Liver (tissue), 9 donors: Measurements from ENCODE around the gene PPFIA1. TPM values are rescaled to one million over a fixed set of nuclear protein-coding genes. Genes with fewer than 3 reads are reported as not detected.

ENCODE experiments used
- DNase-seq: peaks from one replicate; pipeline ENCODE4 v3.0.0-alpha.2; 2017; ENCODE audit warnings: low spot score
- H3K27ac ChIP-seq, 2 donors: one replicate each; pipeline ENCODE4 v1.7.0; 2013; ENCODE audit warnings: inconsistent platforms in 2 of 2, low read length in 2 of 2, control low read depth in 1 of 2, low read depth in 1 of 2, mild to moderate bottlenecking in 1 of 2
- H3K27me3 ChIP-seq, 4 donors: one replicate each; pipeline versions ENCODE4 v1.6.1 to v1.7.0; 2013; ENCODE audit warnings: low read length in 3 of 4, inconsistent platforms in 1 of 4, mild to moderate bottlenecking in 1 of 4, moderate library complexity in 1 of 4; ENCODE audit not compliant: control insufficient read depth in 4 of 4, insufficient read depth in 4 of 4
- H3K36me3 ChIP-seq, 4 donors: one replicate each; pipeline versions ENCODE4 v1.6.1 to v1.7.0; 2013; ENCODE audit warnings: low read length in 3 of 4, mild to moderate bottlenecking in 3 of 4, low read depth in 1 of 4, moderate library complexity in 1 of 4; ENCODE audit not compliant: control insufficient read depth in 4 of 4, insufficient read depth in 3 of 4
- H3K4me1 ChIP-seq, 4 donors: one replicate each; pipeline versions ENCODE4 v1.6.1 to v1.7.0; 2013; ENCODE audit warnings: low read length in 3 of 4, mild to moderate bottlenecking in 3 of 4, moderate library complexity in 1 of 4; ENCODE audit not compliant: control insufficient read depth in 4 of 4, insufficient read depth in 4 of 4
- H3K4me3 ChIP-seq, 3 donors: one replicate each; pipeline versions ENCODE4 v1.6.1 to v1.7.0; 2013; ENCODE audit warnings: low read length in 3 of 3, control low read depth in 1 of 3, low read depth in 1 of 3, mild to moderate bottlenecking in 1 of 3
- H3K9ac ChIP-seq, 2 donors: one replicate each; pipeline ENCODE4 v1.7.0; 2013; ENCODE audit warnings: low read length in 2 of 2, mild to moderate bottlenecking in 2 of 2, moderate library complexity in 2 of 2, control low read depth in 1 of 2, low read depth in 1 of 2
- H3K9me3 ChIP-seq, 4 donors: one replicate each; pipeline versions ENCODE4 v1.6.1 to v1.7.0; 2013; ENCODE audit warnings: low read length in 3 of 4; ENCODE audit not compliant: control insufficient read depth in 4 of 4
- EGR1 ChIP-seq, 2 donors: IDR thresholded peaks; 2 replicates each; pipeline ENCODE4 v1.6.1; 2016 to 2018; ENCODE audit warnings: antibody characterized with exemption in 2 of 2, low read depth in 2 of 2
- FOXA1 ChIP-seq: IDR thresholded peaks from 2 replicates; pipeline ENCODE4 v1.6.1; 2016; ENCODE audit warnings: antibody characterized with exemption
- FOXA2 ChIP-seq: IDR thresholded peaks from 2 replicates; pipeline ENCODE4 v1.6.1; 2016; ENCODE audit warnings: antibody characterized with exemption
- GABPA ChIP-seq, 2 donors: IDR thresholded peaks in 1 of 2; conservative IDR thresholded peaks in 1 of 2; 2 replicates each; pipeline ENCODE4 v1.6.1; 2016; ENCODE audit warnings: antibody characterized with exemption in 2 of 2, mild to moderate bottlenecking in 1 of 2, moderate library complexity in 1 of 2
- HNF4G ChIP-seq: IDR thresholded peaks from 2 replicates; pipeline ENCODE4 v1.6.1; 2016; ENCODE audit warnings: antibody characterized with exemption
- JUND ChIP-seq, 2 donors: IDR thresholded peaks; 2 replicates each; pipeline ENCODE4 v1.6.1; 2016; ENCODE audit warnings: antibody characterized with exemption in 2 of 2
- NR2F2 ChIP-seq: IDR thresholded peaks from 2 replicates; pipeline ENCODE4 v1.6.1; 2016; ENCODE audit warnings: antibody characterized with exemption
- RAD21 ChIP-seq, 2 donors: IDR thresholded peaks; 2 replicates each; pipeline ENCODE4 v1.6.1; 2016; ENCODE audit warnings: antibody characterized with exemption in 2 of 2, mild to moderate bottlenecking in 2 of 2
- SP1 ChIP-seq: IDR thresholded peaks from 2 replicates; pipeline ENCODE4 v1.6.1; 2018; ENCODE audit warnings: antibody characterized with exemption, mild to moderate bottlenecking
- TAF1 ChIP-seq: conservative IDR thresholded peaks from 2 replicates; pipeline ENCODE4 v1.6.1; 2016; ENCODE audit warnings: antibody characterized with exemption, mild to moderate bottlenecking
- WGBS: extraction: QIAGEN DNeasy Blood & Tissue Kit; methylation state at CpG from one replicate; pipeline ENCODE4 v1.1.7; 2013; 5-methylcytosine and 5-hydroxymethylcytosine counted together
- polyA plus RNA-seq, 2 donors: library from polyadenylated mRNA; stranded (reverse) in 1 of 2; unstranded in 1 of 2; fragments of 200-250 nt in 1 of 2; fragments of >200 nt in 1 of 2; fragmentation: Nextera tagmentation in 1 of 2; extraction: Ambion mirVana in 1 of 2; gene quantifications; one replicate each; pipeline versions ENCODE4 v1.2.1 to v1.2.3, GENCODE V29; 2013 to 2015
- total RNA-seq, 2 donors: library from RNA; depleted of rRNA; stranded (reverse); fragments of >200 nt; gene quantifications; one replicate each; pipeline ENCODE4 v1.2.3, GENCODE V29; 2014
- TF ChIP-seq, protein P1 (sequence below): IDR thresholded peaks from 2 replicates; pipeline ENCODE4 v1.6.1; 2016; ENCODE audit warnings: antibody characterized with exemption
- TF ChIP-seq, protein P2 (sequence below): IDR thresholded peaks from 2 replicates; pipeline ENCODE4 v1.6.1; 2016; ENCODE audit warnings: antibody characterized with exemption
- TF ChIP-seq, protein P3 (sequence below): IDR thresholded peaks from 2 replicates; pipeline ENCODE4 v1.6.1; 2016; ENCODE audit warnings: antibody characterized with exemption, mild to moderate bottlenecking
- TF ChIP-seq, protein P4 (sequence below): fragments of 150-350 bp; IDR thresholded peaks from 2 replicates; pipeline ENCODE4 v1.5.1; 2017; ENCODE audit warnings: improper control_type of control experiment, low read depth, low read length; ENCODE audit not compliant: missing input control
- TF ChIP-seq, protein P5 (sequence below): IDR thresholded peaks from 2 replicates; pipeline ENCODE4 v1.6.1; 2016; ENCODE audit warnings: antibody characterized with exemption
- donor health status: healthy.
- donor health status: healthy.
- donor health status: healthy.
- donor health status: healthy.
- donor health status: healthy.

PPFIA1 gene
- total and polyA plus RNA-seq, 4 donors = 9.9 to 39.6 (median 14.5) TPM

DNA sequence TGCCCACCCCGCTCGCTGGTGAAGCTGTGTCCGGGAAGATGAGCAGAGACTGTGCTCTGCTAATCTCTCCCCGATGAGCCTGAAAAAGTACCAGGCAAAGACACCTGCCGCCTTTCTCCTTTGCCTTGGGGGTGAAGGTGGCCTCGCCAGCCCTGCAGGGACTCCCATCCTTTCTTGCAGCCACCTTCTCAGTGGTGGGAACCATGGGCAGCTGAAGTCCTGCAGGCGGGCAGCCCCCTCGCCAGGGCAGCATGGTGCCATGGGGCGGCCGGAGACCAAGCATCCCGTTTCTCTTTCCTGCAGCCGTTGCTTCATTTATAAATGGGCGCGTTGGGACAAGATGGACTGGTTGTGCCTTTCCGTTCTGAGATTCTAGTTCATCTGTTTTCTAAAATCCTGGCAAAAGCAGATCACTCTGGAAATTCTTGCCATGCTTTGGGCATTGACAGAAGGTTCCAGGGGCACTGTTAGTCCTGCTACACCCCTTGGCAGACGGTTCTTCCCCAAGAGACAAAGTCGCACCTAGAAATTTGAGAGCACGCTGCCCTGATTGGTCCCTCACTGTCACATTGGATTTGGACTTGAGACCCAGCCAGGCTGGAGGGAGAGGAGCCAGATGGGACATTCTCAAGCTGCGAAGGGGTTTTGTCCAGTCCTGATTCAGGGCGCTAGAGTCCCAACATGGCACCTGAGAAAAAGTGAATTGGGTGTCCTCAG lies 135.3 kb downstream of the PPFIA1 start:
- TF ChIP-seq, protein P1, sequence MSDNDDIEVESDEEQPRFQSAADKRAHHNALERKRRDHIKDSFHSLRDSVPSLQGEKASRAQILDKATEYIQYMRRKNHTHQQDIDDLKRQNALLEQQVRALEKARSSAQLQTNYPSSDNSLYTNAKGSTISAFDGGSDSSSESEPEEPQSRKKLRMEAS = no peak
- TF ChIP-seq, protein P2, sequence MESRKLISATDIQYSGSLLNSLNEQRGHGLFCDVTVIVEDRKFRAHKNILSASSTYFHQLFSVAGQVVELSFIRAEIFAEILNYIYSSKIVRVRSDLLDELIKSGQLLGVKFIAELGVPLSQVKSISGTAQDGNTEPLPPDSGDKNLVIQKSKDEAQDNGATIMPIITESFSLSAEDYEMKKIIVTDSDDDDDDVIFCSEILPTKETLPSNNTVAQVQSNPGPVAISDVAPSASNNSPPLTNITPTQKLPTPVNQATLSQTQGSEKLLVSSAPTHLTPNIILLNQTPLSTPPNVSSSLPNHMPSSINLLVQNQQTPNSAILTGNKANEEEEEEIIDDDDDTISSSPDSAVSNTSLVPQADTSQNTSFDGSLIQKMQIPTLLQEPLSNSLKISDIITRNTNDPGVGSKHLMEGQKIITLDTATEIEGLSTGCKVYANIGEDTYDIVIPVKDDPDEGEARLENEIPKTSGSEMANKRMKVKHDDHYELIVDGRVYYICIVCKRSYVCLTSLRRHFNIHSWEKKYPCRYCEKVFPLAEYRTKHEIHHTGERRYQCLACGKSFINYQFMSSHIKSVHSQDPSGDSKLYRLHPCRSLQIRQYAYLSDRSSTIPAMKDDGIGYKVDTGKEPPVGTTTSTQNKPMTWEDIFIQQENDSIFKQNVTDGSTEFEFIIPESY = no peak
- TF ChIP-seq GABPA (IDR thresholded peaks at IDR 0.05 in 1 of 2, conservative IDR thresholded peaks at IDR 0.05 in 1 of 2) = no peak
- no peak for TF ChIP-seq JUND (IDR thresholded peaks at IDR 0.05)
- no peak for TF ChIP-seq FOXA1
- TF ChIP-seq, protein P3, sequence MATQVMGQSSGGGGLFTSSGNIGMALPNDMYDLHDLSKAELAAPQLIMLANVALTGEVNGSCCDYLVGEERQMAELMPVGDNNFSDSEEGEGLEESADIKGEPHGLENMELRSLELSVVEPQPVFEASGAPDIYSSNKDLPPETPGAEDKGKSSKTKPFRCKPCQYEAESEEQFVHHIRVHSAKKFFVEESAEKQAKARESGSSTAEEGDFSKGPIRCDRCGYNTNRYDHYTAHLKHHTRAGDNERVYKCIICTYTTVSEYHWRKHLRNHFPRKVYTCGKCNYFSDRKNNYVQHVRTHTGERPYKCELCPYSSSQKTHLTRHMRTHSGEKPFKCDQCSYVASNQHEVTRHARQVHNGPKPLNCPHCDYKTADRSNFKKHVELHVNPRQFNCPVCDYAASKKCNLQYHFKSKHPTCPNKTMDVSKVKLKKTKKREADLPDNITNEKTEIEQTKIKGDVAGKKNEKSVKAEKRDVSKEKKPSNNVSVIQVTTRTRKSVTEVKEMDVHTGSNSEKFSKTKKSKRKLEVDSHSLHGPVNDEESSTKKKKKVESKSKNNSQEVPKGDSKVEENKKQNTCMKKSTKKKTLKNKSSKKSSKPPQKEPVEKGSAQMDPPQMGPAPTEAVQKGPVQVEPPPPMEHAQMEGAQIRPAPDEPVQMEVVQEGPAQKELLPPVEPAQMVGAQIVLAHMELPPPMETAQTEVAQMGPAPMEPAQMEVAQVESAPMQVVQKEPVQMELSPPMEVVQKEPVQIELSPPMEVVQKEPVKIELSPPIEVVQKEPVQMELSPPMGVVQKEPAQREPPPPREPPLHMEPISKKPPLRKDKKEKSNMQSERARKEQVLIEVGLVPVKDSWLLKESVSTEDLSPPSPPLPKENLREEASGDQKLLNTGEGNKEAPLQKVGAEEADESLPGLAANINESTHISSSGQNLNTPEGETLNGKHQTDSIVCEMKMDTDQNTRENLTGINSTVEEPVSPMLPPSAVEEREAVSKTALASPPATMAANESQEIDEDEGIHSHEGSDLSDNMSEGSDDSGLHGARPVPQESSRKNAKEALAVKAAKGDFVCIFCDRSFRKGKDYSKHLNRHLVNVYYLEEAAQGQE = no peak
- no peak for TF ChIP-seq FOXA2
- TF ChIP-seq, protein P4, sequence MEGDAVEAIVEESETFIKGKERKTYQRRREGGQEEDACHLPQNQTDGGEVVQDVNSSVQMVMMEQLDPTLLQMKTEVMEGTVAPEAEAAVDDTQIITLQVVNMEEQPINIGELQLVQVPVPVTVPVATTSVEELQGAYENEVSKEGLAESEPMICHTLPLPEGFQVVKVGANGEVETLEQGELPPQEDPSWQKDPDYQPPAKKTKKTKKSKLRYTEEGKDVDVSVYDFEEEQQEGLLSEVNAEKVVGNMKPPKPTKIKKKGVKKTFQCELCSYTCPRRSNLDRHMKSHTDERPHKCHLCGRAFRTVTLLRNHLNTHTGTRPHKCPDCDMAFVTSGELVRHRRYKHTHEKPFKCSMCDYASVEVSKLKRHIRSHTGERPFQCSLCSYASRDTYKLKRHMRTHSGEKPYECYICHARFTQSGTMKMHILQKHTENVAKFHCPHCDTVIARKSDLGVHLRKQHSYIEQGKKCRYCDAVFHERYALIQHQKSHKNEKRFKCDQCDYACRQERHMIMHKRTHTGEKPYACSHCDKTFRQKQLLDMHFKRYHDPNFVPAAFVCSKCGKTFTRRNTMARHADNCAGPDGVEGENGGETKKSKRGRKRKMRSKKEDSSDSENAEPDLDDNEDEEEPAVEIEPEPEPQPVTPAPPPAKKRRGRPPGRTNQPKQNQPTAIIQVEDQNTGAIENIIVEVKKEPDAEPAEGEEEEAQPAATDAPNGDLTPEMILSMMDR = no peak
- TF ChIP-seq HNF4G = no peak
- Histone ChIP-seq H3K36me3 (peaks cover 17 to 40% (median 29%) of the 10 kb centered on the region in 4 donors), H3K4me3 (no peak overlapping the region), H3K4me1 (peaks cover 0 to 4% (median 0%) of the 10 kb centered on the region in 4 donors), H3K9me3 (no peaks in the 10 kb centered on the region), H3K27ac (no peak overlapping the region), H3K9ac (no peak overlapping the region), H3K27me3 (no peaks in the 10 kb centered on the region)
- WGBS = 90% methylated on average over 20 of the region's 20 CpGs
- no peak for DNase-seq

DNA sequence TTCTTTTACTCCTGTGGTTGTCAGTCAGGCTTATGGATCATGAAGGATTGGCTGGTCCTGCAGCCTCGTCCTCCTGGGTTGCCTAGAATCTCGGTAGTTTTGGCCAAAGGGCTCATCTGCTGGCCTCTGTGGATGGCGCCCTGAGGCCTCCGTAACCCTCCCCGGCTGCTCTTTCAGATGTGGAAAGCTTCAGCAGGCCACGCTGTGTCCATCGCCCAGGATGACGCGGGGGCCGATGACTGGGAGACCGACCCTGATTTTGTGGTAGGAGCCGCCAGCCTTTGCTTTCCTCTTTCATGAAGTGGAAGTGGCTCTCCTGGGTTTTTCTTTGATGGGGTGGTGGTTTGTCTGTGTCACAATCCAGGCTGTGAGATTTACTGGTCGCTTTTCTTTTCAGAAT lies 136.6 kb downstream of the PPFIA1 start:
- peaks cover 24 to 49% (median 35%) of the 10 kb centered on the region in 4 donors for H3K36me3 ChIP-seq
- DNase-seq = no peak
- H3K9ac ChIP-seq = no peak overlapping the region
- no peaks in the 10 kb centered on the region for H3K27me3 ChIP-seq
- WGBS = 83% methylated on average over 13 of the region's 13 CpGs
- H3K27ac ChIP-seq = no peak overlapping the region
- H3K9me3 ChIP-seq = no peaks in the 10 kb centered on the region
- no peak overlapping the region for H3K4me3 ChIP-seq
- peaks cover 0 to 4% (median 0%) of the 10 kb centered on the region in 4 donors for H3K4me1 ChIP-seq
- TF ChIP-seq, protein P2 = no peak
- TF ChIP-seq, protein P5, sequence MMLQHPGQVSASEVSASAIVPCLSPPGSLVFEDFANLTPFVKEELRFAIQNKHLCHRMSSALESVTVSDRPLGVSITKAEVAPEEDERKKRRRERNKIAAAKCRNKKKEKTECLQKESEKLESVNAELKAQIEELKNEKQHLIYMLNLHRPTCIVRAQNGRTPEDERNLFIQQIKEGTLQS = no peak
- no peak for TF ChIP-seq NR2F2
- no peak for TF ChIP-seq EGR1 (IDR thresholded peaks at IDR 0.05; ENCODE audit: low read depth in 2 of 2)
- TF ChIP-seq FOXA1 = no peak
- TF ChIP-seq, protein P3 = no peak
- TF ChIP-seq SP1 = no peak
- TF ChIP-seq, protein P1 = no peak
- TF ChIP-seq TAF1 = no peak
- no peak for TF ChIP-seq RAD21 (IDR thresholded peaks at IDR 0.05)
- no peak for TF ChIP-seq JUND (IDR thresholded peaks at IDR 0.05)
- no peak for TF ChIP-seq GABPA (IDR thresholded peaks at IDR 0.05 in 1 of 2, conservative IDR thresholded peaks at IDR 0.05 in 1 of 2)
- no peak for TF ChIP-seq FOXA2
- TF ChIP-seq HNF4G = no peak
